CD4-positive, alpha-beta T cell treated with Interleukin-6 at 100 ng/mL for 8 hours (primary cell): Measurements from ENCODE around the gene MYO9A.
"Not testable (repeated sequence)": the region's sequence is repeated elsewhere in the genome, so short reads cannot be mapped to it uniquely, and the experiment has no call there.

ENCODE experiments used
- DNase-seq: peaks from one replicate; pipeline ENCODE4 v3.0.0-alpha.2; 2020; ENCODE audit warnings: mixed read lengths, low spot score

Gene MYO9A

GRCh38 chr15:72140088-72140487, 22.1 kb upstream of the MYO9A start:
- DNase-seq: no peak

GRCh38 chr15:72139667-72140066, 21.7 kb upstream of the MYO9A start:
- DNase-seq: no peak

- DNase-seq: no peak
Measured at GRCh38 chr15:72136170-72137051, 18.5 kb upstream of the MYO9A start.

GRCh38 chr15:72135719-72136118, 17.8 kb upstream of the MYO9A start:
- no peak for DNase-seq

DNA sequence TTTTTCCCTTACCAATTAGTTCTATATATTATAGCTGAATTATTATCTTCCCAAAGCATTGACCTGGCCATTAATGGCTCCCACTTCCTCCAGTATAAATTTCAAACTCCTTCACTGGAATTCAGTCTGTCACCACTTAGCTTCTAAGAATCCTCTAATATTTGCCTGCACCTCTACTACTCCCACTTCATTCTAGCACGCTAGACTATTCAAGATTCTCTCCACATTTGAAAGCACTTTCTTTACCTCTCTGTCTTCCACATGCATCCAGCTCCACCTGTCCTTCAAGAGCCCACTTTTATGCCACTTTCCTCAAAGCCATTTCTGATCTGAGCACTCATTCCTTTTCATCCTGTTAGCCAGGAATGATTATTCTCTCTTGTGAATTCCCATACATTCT, 15.3 kb upstream of the MYO9A start:
- DNase-seq: no peak

DNA sequence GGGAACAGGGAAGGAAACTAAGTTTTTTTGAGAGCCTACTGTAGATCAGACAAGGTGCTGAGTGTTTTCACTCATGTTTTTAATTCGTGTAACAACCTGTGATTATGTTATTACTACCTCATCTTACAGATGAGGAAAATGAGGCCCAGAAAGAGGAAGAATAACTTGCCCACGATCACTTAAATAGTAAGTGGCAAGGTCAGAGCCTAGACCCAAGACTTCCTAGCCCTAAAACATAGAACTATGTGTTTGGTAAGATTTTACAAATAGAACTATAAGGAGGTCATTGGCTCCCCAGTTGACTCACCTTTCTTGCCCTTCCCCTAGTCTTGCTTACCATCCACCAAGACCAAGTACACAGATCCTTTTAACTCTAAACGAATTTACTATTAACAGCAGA, 14.0 kb upstream of the MYO9A start:
- no peak for DNase-seq

- DNase-seq: no peak
Measured at GRCh38 chr15:72130272-72130671, 12.3 kb upstream of the MYO9A start.

DNA sequence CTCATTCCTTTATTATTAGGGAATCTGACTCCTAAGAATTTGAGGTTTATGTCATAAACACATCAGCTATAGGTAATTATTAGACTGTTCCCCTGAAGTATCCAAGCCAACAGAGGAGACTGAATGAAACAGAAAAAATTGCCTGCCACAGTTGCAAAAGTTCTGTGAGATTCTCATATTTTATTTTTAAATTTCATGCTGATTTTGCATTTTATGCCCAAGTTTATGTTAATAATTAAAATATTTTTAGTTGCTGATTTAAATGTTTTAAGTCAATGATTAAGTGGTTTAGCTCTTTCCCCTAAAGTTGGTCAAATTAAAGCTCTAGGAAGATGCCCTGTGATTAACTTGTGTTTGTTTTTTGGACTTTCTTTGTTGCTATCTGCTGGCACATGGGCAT, 10.4 kb upstream of the MYO9A start:
- no peak for DNase-seq

DNA sequence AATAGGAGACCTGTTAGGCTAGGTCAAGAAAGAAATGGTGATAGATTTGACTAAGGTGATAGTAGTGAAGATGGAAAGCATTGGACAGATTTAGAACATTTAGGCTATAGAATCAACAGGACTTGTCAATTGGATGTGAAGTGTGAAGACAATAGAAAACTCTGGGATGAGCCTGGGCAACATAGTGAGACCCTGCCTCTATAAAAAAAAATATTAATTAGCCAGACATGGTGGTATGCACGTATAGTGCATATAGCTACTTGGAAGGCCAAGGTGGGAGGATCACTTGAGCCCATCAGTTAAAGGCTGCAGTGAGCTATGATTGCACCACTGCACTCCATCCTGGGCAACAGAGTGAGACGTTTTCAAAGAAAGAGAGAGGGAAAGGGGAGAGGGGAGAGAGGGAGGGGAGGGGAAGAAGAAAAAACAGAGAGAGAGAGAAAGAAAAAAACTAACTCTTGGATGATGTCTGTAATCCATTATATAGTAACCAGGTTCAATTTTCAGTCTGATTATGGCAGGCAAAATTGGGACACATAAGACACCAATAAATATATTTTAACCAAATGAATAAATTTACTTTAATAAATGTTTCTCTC, 9.9 kb upstream of the MYO9A start:
- DNase-seq: no peak

DNA sequence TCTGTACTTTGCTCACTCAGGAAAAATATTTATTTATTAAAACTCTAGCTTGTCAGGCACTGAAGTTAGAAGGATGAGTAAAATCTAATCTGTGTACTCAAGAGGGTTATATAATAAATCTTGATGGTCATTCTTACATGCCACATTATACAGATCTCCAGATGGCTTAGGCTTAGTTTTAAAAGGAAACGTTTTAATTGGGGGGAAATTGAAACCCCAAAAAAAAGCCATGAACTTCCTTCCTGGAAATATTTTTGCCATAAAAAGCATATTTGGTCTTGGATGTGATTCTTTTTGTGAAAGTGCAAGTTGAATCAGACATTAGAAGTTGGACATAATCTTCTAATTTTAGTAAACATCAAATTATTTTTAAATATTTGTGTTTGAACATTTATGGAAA, 6.3 kb upstream of the MYO9A start:
- DNase-seq: no peak

- DNase-seq: peak; percentile 44
Measured at GRCh38 chr15:72117486-72118016, 399 bp downstream of the MYO9A start.

- DNase-seq: peak; percentile 3
Measured at GRCh38 chr15:72116731-72117485, 1.0 kb downstream of the MYO9A start.

DNA sequence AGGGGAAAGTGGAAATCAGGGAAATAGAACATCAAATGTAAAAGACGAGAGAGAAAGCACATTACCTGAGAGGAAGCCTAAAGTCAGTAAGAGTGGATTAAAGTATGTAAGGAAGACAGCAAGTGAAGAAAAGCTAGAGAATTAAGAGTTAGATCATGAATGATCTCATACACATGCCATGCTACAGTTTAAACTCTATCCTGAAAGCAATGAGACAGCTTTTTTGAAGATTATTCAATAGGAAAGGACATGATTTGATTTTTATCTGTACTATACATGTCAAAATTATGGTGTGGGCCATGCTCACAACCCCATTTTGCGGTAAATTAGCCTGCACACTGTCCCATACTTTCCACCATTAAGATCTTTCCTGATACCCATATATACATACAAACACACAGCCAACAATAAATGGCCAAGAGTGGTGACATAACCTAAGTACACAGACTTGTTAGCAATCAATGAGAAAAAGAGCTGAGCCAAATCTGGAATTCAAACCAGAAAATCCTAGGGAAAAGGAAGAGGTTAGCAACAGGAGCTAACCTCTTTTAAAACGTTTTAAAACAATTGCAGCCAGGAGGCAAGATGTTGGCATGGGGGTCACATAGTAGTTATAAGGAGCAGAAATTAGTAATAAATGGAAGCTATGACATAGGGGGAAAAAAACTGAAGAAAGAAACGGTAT, 4.5 kb downstream of the MYO9A start:
- DNase-seq: no peak

GRCh38 chr15:72112805-72113204, 5.1 kb downstream of the MYO9A start:
- no peak for DNase-seq

DNA sequence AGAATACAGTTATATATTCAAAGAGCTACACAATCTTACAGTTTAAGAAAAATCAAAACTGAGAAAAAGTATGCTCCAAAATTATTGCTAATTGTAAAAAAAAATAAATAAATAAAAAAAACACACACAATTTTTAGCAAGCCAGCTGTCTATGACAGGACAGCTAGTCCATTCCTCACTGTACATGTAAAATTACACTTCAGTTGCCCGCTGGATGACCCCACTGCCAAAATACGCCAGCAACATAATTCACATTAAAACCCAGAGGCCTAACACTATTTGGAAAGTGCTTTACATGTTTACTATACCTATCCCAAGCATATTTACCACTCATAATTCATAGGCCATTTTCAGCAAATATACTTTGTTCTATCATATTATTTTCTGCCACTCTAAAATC, 5.8 kb downstream of the MYO9A start:
- no peak for DNase-seq

- no peak for DNase-seq
Measured at GRCh38 chr15:72110355-72110754, 7.6 kb downstream of the MYO9A start.

GRCh38 chr15:72106068-72106467, 11.9 kb downstream of the MYO9A start:
- DNase-seq: no peak

DNA sequence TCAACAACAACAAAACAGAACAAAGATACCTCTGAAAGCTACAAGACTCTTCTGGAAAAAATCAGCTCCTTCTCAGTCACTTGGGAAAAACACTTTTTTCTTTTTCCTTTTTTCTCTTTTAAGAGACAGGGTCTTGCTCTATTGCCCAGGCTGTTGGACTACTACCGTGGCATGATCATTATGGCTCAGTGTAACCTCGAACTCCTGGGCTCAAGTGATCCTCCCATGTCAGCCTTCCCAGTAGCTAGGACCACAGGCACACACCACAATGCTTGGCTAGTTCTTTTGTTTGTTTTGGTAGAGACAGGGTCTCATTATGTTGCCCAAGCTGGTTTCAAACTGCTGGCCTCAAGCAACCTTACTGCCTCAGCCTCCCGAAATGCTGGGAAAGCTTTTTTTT, 12.8 kb downstream of the MYO9A start:
- DNase-seq: no peak

DNA sequence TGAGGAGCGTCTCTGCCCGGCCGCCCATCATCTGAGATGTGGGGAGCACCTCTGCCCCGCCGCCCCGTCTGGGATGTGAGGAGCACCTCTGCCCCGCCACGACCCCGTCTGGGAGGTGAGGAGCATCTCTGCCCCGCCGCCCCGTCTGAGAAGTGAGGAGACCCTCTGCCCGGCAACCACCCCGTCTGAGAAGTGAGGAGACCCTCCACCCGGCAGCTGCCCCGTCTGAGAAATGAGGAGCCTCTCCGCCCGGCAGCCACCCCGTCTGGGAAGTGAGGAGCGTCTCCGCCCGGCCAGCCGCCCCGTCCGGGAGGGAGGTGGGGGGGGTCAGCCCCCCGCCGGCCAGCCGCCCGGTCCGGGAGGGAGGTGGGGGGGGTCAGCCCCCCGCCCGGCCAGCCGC, 17.4 kb downstream of the MYO9A start:
- not testable (repeated sequence) for DNase-seq

DNA sequence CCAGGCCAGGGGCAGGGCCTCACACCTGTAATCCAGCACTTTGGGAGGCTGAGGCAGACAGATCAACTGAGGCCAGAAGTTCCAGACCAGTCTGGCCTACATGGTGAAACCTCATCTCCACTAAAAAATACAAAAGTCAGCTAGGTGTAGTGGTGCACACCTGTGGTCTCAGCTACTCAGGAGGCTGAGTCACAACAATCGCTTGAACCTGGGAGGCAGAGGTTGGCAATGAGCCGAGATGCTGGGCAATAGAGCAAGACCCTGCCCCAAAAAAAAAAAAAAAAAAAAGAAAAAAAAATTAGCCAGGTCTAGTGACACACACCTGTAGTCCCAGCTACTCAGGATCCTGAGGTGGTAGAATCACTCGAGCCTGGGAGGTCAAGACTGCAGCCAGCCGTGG, 18.8 kb downstream of the MYO9A start:
- DNase-seq: no peak

GRCh38 chr15:72098040-72098439, 19.9 kb downstream of the MYO9A start:
- DNase-seq: no peak

DNA sequence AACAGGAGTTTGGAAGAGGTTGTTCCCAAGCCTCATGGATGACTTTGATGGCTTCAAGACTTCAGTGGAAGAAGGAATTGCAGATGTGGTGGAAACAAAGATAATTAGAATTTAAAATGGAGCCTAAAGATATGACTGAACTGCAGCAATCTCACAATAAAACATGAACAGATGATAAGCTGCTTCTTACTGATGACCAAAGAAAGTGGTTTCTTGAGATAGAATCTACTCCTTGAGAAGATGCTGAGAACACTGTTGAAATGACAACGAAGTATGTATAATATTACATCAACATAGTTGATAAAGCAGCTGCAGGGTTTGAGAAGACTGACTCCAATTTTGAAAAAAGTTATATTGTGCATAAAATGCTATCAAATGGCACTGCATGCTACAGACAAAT, 21.2 kb downstream of the MYO9A start:
- no peak for DNase-seq
